CD4-positive, alpha-beta T cell treated with Interleukin-6 at 100 ng/mL for 8 hours (primary cell): ENCODE data around the gene SKOR2.

ENCODE experiments used
- DNase-seq: peaks from one replicate; pipeline ENCODE4 v3.0.0-alpha.2; 2020; ENCODE audit warnings: mixed read lengths, low spot score

SKOR2 gene, protein sequence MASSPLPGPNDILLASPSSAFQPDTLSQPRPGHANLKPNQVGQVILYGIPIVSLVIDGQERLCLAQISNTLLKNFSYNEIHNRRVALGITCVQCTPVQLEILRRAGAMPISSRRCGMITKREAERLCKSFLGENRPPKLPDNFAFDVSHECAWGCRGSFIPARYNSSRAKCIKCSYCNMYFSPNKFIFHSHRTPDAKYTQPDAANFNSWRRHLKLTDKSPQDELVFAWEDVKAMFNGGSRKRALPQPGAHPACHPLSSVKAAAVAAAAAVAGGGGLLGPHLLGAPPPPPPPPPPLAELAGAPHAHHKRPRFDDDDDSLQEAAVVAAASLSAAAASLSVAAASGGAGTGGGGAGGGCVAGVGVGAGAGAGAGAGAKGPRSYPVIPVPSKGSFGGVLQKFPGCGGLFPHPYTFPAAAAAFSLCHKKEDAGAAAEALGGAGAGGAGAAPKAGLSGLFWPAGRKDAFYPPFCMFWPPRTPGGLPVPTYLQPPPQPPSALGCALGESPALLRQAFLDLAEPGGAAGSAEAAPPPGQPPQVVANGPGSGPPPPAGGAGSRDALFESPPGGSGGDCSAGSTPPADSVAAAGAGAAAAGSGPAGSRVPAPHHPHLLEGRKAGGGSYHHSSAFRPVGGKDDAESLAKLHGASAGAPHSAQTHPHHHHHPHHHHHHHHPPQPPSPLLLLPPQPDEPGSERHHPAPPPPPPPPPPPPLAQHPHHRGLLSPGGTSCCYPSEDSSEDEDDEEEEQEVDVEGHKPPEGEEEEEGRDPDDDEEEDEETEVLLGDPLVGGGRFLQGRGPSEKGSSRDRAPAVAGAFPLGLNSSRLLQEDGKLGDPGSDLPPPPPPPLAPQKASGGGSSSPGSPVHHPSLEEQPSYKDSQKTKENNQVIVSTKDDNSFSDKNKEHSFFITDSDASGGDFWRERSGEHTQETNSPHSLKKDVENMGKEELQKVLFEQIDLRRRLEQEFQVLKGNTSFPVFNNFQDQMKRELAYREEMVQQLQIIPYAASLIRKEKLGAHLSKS

DNA sequence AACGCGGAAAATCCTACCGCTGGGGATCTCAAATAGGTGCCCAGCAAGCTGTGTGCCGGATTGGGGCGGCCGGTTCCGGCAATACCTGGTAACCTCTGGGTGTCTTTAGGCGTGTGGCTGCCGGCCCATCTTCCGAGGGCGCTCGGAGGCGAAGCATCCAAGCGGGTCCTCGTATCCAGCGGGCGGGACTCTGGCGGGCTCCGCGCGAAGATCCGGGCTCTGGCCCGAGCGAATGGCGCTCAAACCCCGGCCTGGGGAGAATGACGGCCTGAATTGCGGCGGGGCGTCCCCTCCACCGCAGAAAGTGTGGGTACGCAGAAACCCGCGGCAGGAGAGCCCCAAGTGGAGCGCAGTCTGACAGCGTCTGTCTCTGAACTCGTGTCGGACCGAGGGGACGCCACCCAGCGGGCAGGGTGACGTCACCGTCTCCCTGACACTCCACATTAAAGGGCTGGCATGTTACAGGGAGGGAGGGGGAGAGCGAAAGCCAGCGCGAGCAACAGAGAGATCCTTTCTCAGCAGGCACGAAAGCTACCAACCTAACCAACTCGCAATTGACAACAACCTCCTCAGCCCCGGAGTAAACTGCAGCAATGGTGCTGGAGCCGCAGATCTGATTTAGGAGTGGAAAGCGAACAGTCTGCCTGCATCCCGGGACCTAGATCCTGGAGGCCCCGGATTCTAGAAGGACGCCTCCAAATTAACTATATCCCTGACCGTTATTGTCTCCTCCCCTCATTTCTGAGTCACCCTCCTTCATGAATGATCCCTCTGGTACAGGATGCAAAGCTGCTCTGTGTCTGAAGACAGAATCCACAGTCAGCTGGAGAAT is at the start of gene SKOR2:
SKOR2 (minus strand) TSS at position 372 of the 832 bp plus-strand sequence. CDS start 2,477 bp downstream, outside the sequence.
- no peak for DNase-seq

DNA sequence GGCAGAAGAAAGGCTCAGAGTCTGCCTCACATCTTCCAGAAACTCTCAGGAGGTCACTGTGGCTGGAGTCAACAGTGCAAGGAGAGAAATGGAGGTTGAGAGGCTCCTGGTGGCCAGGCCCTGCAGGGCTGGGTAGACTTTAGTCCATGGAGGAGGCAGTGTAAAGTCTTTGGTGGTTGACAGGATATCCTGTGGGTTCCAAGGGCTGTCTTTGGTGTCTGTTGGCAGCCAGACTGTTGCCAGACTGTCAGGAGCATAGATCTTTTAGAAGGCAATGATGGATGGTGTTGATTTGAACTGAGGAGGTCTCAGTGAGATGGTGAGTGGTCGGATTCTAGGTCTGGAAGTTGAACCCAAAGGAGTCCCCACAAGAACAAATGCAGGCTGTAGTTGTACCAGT is 45.0 kb upstream of the SKOR2 start:
- DNase-seq = no peak

DNA sequence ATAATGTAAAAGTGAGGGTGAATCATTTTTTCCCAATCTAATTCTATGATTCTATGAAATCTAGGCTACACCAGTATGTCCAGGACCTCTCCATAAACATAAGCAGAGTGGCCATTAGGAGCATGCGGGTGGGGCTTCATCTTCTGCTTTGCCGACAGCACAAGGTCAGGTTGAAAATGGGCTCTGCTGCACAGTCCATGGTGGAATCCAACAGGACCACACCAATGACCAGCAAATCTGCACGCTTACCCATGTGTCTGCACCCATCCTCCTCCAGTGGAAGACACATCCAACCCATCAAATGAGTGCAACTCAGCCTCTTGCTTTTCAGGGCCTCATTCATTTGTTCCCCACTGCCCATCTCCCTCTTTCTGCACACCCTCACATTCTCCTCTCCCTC is 43.3 kb upstream of the SKOR2 start:
- DNase-seq = no peak

DNA sequence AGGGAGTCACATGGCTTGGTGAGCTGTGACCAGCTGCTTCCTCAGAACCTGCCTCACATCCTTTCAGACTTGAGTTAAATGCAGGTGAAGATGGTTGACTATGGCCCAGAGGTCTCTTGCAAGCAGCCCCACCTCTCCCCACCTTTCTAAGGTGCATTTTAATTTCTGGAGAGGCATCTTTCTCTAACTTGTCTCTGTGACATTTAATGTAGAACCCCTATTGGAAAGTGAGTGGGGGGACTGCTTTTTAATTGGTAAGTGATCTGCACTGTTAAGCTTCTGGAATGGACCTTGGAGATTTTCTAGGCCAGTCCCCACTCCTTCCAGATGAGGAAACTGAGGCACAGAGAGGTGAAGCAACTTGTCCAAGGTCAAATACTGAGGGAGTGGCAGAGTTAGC is 37.3 kb upstream of the SKOR2 start:
- no peak for DNase-seq

DNA sequence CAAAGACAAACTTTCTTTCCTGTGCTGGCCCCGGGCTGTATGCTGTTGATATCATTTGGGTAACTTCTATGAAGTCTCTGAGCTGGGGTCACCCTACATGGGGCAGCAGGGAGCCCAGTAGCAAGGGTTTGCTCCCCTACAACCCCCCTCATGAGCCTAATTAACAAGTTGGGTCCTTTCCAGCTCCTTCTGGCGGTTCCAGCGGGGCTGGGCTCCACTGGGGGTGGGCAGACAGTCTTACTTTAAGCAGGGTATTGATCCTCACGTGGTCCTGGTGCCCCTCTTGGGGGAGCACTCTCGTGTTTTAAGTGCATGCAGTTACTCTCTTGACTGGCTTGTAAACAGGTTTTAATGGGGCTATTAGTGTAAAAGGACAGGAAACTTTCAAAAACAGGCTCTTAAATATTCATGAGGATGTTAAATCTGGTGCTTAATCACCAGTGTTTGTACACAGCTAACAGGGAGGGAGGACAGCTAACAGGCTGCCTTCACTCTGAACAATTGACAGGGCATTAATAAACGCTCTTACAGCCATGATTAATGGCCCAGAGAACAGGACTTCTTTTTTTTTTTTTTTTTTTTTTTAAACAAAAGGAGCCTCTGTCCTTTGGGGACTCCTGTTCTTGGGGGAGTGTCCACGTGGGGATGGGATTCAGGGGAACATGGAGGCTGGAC is 36.6 kb upstream of the SKOR2 start:
- DNase-seq = no peak

DNA sequence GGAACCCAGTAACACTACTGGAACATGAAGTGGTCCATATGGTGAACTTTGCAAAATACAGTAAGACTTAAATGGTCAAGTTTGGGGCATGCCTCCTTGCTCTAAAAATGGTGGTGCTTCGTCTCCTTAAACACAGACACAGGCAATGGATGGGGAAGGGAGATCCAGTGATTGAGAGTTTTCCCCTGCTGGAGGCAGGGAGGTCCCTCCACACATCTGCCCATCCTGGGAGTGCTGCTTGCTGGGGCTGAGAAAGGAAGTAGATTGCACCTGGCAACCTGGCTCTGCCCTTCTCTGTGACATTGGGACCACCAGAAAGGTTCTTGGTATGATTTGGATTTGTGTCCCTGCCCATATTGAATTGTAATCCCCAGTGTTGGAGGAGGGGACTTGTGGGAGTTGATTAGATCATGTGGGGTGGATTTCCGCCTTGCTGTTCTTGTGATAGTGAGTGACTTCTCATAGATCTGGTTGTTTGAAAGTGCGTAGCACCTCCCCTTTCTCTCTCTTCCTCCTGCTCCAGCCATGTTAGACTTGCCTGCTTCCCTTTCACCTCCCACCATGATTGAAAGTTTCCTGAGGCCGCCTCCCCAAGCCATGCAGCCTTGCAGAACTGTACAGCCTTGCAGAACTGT is 35.4 kb upstream of the SKOR2 start:
- DNase-seq = no peak

DNA sequence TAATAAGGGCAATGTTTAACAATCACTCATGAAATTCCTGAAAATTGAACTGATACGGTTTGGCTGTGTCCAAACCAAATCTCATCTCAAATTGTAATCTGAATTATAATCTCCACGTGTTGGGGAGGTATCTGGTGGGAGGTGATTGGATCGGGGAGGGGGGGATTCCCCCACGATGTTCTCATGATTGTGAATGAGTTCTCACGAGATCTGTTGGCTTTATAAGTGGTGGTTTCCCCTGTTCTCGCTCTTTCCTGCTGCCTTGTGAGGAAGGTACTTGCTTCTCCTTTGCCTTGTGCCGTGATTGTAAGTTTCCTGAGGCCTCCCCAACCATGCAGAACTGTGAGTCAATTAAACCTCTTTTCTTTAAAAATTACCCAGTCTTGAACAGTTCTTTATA is 34.0 kb upstream of the SKOR2 start:
- no peak for DNase-seq

DNA sequence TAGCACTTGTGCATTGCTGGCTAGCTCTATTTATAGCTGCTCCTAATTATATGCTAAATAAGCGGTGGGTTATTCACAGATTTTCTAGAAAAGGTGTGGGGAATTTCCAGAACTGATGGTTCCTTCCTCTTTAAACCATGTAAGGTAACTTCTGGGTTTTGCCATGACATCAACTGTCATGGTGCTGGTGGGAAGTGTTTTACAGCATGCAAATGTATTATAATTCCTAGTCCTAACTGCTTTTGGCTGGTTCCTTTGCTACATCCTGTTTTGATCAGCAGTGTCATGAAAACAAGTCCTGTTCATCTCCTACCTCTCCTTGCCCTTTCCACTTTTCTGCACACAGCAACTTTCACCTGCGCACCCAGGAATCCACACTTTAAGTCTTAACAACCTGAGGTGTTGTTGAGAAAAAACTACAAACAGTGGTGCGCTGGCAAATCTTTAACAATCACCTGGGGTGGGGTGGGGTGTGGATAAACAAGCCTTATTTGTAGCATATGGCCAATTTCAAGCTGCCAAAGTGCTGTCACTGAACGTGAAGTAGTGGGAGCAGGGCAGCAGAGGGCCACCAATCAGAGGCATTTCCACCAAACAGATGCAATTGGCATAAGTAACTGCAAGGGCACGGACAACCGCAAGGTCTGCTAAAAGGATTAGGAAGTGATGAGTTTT is 33.4 kb upstream of the SKOR2 start:
- DNase-seq = no peak

DNA sequence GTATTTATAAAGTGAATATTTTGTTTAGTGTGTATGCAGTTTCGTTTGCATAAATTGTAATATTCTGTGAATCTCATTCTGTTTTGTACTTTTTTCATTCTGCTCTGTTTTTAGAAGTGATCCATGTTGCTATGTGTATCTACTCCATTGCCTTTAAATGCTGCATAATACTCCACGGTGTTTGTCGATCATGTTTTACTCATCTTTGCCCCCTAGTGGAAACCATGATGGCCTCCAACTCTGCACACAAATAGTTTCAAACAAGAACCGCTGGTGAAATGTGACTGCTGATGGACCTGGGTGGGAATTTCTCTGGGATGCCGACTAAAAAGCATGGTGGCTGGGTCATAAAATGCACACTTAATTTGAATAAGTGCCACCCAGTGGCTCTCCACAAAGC is 32.0 kb upstream of the SKOR2 start:
- no peak for DNase-seq

DNA sequence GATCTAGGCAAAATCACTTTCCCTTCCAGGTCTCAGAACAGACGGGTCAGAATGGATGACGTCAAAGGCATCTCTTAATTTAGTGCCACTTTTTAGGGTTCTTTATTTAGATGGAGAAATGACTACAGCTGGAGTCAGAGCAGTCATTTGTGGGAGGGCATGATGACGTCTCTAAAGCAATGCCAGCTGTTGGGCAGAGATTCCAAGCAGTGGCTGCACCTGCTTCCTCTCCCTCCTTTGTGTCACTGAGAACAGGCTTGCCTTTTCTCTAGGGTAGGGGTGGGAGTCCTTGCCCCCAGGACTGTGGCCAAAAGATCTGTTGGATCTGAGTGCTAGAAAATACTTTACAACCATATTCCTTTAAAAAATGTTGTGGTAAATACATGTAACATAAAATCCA is 28.7 kb upstream of the SKOR2 start:
- no peak for DNase-seq

DNA sequence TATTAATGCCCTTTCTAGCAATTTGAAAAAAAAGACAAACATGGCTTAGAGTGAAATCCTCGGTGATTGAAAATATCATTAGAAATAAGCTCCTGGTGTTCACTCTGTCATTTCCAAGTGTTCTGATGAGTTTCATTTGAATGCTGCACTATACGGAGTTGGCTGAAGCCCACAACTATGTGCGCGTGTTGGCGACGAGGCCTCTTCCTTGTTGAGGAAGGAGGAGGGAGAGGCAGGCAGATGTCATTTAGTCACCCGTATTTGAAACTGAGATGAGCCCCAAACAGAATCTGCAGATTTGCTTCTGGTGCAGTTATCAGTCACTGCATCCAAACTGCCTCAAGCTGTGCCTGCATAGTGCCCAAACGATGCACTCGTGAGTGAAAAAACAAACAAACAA is 23.5 kb upstream of the SKOR2 start:
- no peak for DNase-seq

DNA sequence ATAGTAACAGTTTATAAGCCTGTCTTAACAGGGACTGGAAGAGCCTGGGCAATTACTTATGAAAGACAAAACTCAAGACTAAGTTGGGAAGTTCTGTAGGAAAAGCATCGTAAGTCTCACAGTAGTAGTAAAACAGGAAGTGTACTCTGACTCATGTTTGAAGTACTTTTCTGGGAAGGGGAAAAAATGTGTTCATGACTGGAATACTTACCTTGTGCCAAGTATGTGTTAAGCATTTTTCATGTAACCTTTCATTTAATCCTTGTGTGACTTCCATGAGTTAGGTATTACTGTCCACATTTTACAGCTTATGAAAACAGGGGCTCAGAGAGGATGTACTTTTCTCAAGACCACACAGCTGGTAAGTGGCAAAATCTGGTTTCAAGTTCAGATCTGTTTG is 13.7 kb upstream of the SKOR2 start:
- no peak for DNase-seq

DNA sequence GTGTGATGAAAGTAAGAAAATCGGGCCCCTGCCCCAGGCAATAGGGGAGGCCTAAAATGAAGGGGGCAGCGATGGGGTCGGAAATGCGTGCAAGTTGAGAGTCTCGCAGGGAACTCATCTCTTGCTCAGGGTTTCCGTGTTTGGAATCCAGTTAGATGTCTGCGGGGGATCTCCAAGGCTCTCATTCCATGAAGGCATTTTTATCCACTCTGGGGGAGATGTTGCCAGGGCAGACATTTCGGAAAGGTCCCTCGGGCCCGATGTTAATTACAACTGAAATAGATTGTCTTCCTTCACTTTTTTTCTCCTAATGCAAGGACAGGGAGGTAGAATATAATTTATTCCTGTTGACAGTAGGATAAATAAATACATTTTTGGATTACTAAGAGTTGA is 12.8 kb upstream of the SKOR2 start:
- DNase-seq = no peak

DNA sequence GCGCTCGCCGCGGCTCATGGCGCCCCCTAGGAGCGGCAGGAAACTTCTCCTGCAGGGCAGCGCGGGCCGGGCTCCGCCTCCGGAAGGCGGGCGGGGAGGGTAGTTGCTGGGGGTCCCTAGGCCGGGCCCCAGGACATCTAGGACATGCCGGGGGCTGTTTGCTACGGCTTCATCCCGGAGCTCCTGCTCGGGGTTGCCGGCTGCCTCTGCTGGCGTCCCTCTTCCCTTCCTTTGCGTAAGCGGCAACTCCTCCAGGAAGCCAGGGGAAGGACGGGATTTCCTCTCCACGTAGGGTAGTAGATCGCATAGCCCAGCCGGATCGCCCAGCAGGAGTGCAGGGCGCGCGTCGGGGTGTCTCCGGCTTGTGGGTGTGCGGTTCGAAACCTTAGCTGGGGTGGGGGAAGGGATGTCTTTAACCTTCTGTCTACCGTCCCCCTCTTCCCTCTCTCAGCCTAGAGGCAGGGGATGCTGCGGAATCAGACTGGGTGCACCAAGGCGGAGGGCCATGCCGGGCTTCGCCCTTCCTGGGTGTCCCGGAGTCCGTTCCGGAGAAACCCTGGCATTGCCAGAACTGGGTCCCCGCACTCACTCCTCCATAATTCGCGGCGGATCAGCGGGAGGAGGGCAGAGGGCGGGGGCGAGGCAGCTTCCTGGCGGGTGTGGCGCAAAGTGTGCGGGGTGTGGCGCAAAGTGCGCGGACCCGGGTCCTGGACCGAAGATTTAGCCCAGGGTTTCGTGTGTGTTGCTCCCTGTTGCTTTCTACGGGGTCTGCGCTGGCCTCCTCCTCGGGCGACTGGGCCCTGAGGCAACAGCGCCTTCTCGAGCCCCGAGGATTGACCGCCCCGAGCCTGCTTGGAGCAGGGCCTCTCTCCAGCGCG is 12.2 kb upstream of the SKOR2 start:
- DNase-seq = no peak

DNA sequence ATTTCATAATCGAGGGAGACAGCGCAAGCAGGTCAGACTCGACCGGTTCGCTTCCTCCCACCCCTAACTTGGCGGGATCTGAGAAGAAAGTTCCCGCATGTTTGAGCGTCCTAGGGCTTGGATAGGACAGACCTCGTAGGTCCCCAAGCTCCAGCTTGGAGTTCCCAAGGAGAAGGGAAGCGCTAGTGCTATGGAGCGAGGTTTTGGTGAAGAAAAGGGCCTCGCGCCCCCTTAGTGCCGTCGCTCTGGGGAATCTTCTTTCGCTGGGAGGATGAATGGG is 11.6 kb upstream of the SKOR2 start:
- DNase-seq = no peak

DNA sequence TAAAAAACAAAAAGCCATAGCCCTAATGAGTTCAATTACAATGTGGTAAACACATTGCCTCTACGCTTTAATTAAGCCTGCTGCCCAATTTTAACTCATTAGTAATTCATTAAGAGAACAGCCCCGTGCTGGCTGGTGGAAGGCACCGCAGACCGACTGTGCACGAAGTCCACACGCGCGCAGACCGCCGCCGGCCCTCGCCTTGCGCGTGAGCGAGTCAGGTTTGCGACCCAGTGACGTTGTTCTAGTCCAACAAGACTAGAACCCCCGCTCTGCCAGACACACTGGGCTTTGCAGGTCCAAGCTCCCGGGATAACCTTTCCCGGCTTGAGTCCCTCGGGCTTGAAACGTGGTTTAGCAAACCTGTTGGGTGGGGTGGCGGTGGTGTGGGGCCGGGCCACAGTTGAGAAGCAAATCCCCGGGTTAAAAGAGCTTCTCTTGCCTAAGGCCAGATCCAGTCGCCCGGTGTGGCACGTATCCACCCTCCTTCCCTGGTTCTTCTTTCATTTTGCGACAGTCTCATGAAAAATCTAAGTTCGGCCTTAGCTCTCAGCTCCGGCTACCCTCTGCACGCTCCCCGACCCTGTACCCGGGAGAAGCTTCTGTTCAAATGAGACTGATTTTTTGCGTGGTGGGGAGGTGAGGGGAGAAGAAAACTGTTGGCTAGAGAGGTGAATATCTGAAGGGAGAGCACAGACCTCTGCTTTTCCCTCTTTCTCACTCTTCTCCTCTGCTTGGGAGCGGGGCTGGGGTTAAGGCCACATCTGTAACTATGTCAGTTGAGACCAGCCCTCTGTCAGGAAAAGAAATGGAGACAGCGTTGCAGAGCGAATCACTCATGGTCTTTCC is 11.1 kb upstream of the SKOR2 start:
- DNase-seq = no peak

DNA sequence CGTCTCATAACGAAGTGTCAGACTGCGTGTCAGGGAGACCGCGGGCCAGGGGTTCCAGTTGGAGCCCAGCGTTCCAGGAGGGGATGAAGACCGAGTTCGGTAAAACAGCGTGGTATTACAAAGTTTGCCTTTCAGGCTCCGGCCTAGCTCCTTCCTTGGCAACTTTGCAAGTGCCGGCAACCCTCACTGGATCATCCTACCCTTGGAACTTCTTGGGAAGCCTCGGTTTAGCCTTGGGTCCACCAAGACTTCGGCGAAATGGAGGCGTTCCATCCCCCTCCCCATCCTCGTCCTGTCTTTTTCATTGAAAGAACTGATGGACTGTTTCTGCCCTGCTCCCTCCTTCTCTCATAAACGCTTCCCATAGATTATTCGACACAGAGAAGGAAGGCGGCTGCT is 10.4 kb upstream of the SKOR2 start:
- DNase-seq = no peak

DNA sequence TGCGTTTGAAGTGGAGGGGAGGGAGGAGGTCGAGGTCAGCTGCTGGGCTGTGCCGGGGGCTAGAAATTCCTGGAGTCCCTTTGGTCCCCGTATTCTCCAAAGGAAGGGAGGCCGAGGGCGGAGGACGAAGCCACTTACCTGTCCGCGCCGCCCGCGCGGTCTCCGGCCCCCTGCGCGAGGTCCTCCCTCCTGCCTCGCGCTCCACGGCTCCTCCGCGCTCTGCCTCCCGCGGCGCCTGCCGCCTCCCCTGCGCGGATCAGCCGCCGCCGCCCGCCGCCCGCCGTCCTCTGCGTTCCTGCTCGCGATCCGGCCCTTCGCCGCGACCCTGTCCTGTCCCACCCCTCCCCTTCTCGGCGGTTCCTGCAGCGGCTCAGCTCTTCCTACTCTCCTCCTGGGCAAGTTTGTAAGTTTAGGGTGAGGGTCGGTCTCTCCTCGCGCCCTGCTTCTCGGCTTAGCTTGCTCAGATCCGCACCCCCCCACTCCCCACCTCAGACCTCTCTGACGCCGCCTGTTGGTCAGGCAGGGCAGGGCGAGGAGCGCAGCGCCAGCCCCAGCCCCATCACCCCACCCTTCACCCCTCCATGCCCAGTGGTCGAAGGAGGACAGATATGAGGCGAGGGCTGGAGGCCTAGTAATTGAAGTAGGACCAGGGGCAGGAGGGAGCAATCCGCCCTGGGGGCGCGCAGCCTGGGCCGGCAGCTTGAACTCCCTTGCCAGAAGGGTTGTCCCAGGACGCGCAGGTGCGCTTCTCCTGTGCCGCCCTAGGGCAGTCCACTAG is 9.7 kb upstream of the SKOR2 start:
- DNase-seq = no peak
